ENCODE results near the gene FOXP1. TPM values are rescaled to one million over a fixed set of nuclear protein-coding genes. Genes with fewer than 3 reads are reported as not detected.

Gene FOXP1
- total RNA-seq, 2 experiments from 2014 or later = 108 to 153 TPM

DNA sequence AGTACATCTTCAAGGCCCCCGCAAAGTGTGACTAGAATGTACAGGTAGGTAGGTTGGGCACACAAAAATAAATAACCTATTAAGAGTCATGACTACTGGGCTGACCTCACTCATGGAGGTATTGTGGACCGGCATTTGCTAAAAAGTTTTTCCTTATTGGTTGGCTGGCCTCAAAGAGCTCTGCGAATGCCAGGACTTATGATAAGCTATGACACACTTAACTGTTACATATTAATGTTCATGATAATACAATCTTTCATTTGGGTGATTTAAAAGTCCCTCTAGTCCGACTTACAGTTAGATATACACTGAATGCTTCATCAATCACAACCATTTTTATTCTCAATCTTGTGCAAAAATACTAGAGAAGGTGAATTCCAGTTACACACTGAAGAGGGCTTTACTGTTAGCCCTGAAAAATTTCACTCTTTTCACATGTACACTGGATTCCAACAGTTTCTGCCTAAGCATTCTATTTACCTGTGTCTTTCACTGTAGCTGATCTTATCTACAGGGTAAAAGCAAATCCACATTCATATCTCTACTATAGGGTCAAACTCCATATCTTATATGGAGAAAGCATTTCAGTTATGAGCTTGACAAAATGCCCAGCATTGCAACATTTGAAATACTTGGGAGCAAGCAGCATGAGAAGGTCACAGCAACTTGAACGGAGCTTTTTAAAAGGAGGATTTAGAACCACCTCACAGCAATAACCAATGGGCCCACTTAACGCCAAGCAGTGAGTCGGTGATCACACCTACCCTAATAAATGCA is 329.1 kb downstream of the FOXP1 start:
- ChIA-PET POLR2A (no interaction called here), CTCF (interaction anchor here (0.5 to 2.9 kb wide), 3 partner anchors 10 to 263 kb away, joined by 3 to 10 read pairs (median 3); no protein-coding TSS in a partner anchor)
- peaks cover 80% of the 10 kb centered on the region for H3K4me1 Mint-ChIP-seq
- peaks cover 3% of the 10 kb centered on the region for H3K9me3 Mint-ChIP-seq (ENCODE audit: low read depth)
- no peak for ATAC-seq
- DNase-seq = no peak
- no peaks in the 10 kb centered on the region for H3K27me3 Mint-ChIP-seq
- intact Hi-C loops (cut with DNase I, micrococcal nuclease) = no loop called here
- H3K36me3 Mint-ChIP-seq (ENCODE audit: low read depth) = peaks cover 44% of the 10 kb centered on the region
- peak overlapping the region; percentile 1 for H3K27ac Mint-ChIP-seq
- H3K4me3 Mint-ChIP-seq = no peak overlapping the region

- no peak for DNase-seq
- intact Hi-C loops (cut with DNase I, micrococcal nuclease) = no loop called here
- POLR2A ChIA-PET = no interaction called here
- Mint-ChIP-seq H3K27ac (peak overlapping the region; percentile 13), H3K4me3 (no peak overlapping the region), H3K36me3 (ENCODE audit: low read depth) (peaks cover 37% of the 10 kb centered on the region), H3K9me3 (ENCODE audit: low read depth) (peaks cover 3% of the 10 kb centered on the region), H3K4me1 (peaks cover 76% of the 10 kb centered on the region), H3K27me3 (no peaks in the 10 kb centered on the region)
- ATAC-seq = no peak
- CTCF ChIA-PET = interaction anchor here (1.5 to 2.9 kb wide), 2 partner anchors 10 to 44 kb away, joined by 4 to 10 read pairs; no protein-coding TSS in a partner anchor
Measured at GRCh38 chr3:71253169-71253568, 330.4 kb downstream of the FOXP1 start.

DNA sequence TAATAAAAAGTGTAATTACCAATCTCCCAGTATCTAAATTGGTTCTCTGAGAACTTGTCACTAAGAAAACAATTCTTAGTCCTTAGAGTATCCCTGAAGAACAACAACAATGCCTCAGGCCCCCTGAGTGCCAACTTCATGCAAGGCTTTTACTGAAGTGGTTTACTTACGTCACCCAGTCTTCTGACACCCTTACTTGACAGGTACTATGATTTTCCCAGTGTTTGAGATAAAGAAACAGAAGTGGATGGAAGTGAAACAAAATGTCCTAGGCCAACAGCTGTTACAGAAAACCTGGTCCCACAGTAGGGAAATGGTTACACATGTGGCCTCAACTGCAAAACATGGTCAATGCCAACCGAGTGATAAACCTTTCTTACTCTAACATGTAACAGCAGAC is 331.1 kb downstream of the FOXP1 start:
- H3K4me1 Mint-ChIP-seq = peaks cover 76% of the 10 kb centered on the region
- H3K36me3 Mint-ChIP-seq (ENCODE audit: low read depth) = peaks cover 35% of the 10 kb centered on the region
- H3K27ac Mint-ChIP-seq = peak overlapping the region; percentile 14
- CTCF ChIA-PET = interaction anchor here (1.4 to 2.9 kb wide), 3 partner anchors 10 to 45 kb away, joined by 4 to 10 read pairs (median 6); no protein-coding TSS in a partner anchor
- POLR2A ChIA-PET = no interaction called here
- H3K27me3 Mint-ChIP-seq = no peaks in the 10 kb centered on the region
- no peak overlapping the region for H3K4me3 Mint-ChIP-seq
- ATAC-seq (no peak), DNase-seq (no peak)
- intact Hi-C loops (cut with DNase I, micrococcal nuclease) = no loop called here
- H3K9me3 Mint-ChIP-seq (ENCODE audit: low read depth) = peaks cover 3% of the 10 kb centered on the region

GRCh38 chr3:71251156-71251775 is 332.3 kb downstream of the FOXP1 start:
- Mint-ChIP-seq H3K27ac (peak overlapping the region; percentile 15), H3K9me3 (ENCODE audit: low read depth) (peaks cover 3% of the 10 kb centered on the region), H3K27me3 (no peaks in the 10 kb centered on the region), H3K4me1 (peaks cover 78% of the 10 kb centered on the region), H3K36me3 (ENCODE audit: low read depth) (peaks cover 27% of the 10 kb centered on the region), H3K4me3 (no peak overlapping the region)
- DNase-seq (no peak), ATAC-seq (peak; percentile 35)
- POLR2A ChIA-PET = interaction anchor here (0.5 kb wide), 1 partner anchor 194 kb away, joined by 6 read pairs; no protein-coding TSS in a partner anchor
- CTCF ChIA-PET = interaction anchor here (0.6 to 1.4 kb wide), 3 partner anchors 9 to 247 kb away, joined by 3 to 6 read pairs (median 3); no protein-coding TSS in a partner anchor
- intact Hi-C loops (cut with DNase I, micrococcal nuclease) = no loop called here

GRCh38 chr3:71250026-71250425 is 333.5 kb downstream of the FOXP1 start:
- ATAC-seq = no peak
- intact Hi-C loops (cut with DNase I, micrococcal nuclease) = no loop called here

GRCh38 chr3:71247958-71248335 is 335.6 kb downstream of the FOXP1 start:
- ChIA-PET CTCF (interaction anchor here (0.6 to 1.7 kb wide), 2 partner anchors 10 to 18 kb away, joined by 3 to 6 read pairs; no protein-coding TSS in a partner anchor), POLR2A (no interaction called here)
- peaks cover 74% of the 10 kb centered on the region for H3K4me1 Mint-ChIP-seq
- no peak for DNase-seq
- intact Hi-C loops (cut with DNase I, micrococcal nuclease) = no loop called here
- H3K9me3 Mint-ChIP-seq (ENCODE audit: low read depth) = peaks cover 3% of the 10 kb centered on the region
- H3K27ac Mint-ChIP-seq = no peak overlapping the region
- no peak overlapping the region for H3K4me3 Mint-ChIP-seq
- ATAC-seq = no peak
- H3K36me3 Mint-ChIP-seq (ENCODE audit: low read depth) = peaks cover 16% of the 10 kb centered on the region
- no peaks in the 10 kb centered on the region for H3K27me3 Mint-ChIP-seq

More at GRCh38 chr3:71250026-71250425, 333.5 kb downstream of the FOXP1 start:
- POLR2A ChIA-PET = interaction anchor here (0.6 kb wide), 1 partner anchor 241 kb away, joined by 6 read pairs; no protein-coding TSS in a partner anchor
- peaks cover 27% of the 10 kb centered on the region for H3K36me3 Mint-ChIP-seq (ENCODE audit: low read depth)
- no peak overlapping the region for H3K4me3 Mint-ChIP-seq
- DNase-seq = no peak
- CTCF ChIA-PET = interaction anchor here (0.5 to 0.7 kb wide), 2 partner anchors 8 to 191 kb away, joined by 3 read pairs; no protein-coding TSS in a partner anchor
- peak overlapping the region; percentile 33 for H3K27ac Mint-ChIP-seq
- peaks cover 74% of the 10 kb centered on the region for H3K4me1 Mint-ChIP-seq
- H3K9me3 Mint-ChIP-seq (ENCODE audit: low read depth) = peaks cover 3% of the 10 kb centered on the region
- H3K27me3 Mint-ChIP-seq = no peaks in the 10 kb centered on the region

- intact Hi-C loops (cut with DNase I, micrococcal nuclease) = no loop called here
- Mint-ChIP-seq H3K4me3 (no peak overlapping the region), H3K9me3 (ENCODE audit: low read depth) (peaks cover 3% of the 10 kb centered on the region), H3K27me3 (no peaks in the 10 kb centered on the region), H3K4me1 (peaks cover 74% of the 10 kb centered on the region), H3K36me3 (ENCODE audit: low read depth) (peaks cover 14% of the 10 kb centered on the region), H3K27ac (no peak overlapping the region)
- ChIA-PET POLR2A (no interaction called here), CTCF (interaction anchor here (1.7 kb wide), 1 partner anchor 10 kb away, joined by 6 read pairs; no protein-coding TSS in a partner anchor)
- no peak for DNase-seq
- peak; percentile 67 for ATAC-seq
Measured at GRCh38 chr3:71247221-71247957, 336.1 kb downstream of the FOXP1 start.

GRCh38 chr3:71245971-71246880 is 337.3 kb downstream of the FOXP1 start:
- H3K4me1 Mint-ChIP-seq = peaks cover 68% of the 10 kb centered on the region
- intact Hi-C loops (cut with DNase I, micrococcal nuclease) = no loop called here
- POLR2A ChIA-PET = interaction anchor here (0.8 kb wide), 1 partner anchor 24 kb away, joined by 3 read pairs; no protein-coding TSS in a partner anchor
- CTCF ChIA-PET = interaction anchor here (2.2 kb wide), 1 partner anchor 14 kb away, joined by 4 read pairs; no protein-coding TSS in a partner anchor
- H3K36me3 Mint-ChIP-seq (ENCODE audit: low read depth) = peaks cover 9% of the 10 kb centered on the region
- no peak for ATAC-seq
- no peak overlapping the region for H3K27ac Mint-ChIP-seq
- no peak for DNase-seq
- H3K27me3 Mint-ChIP-seq = no peaks in the 10 kb centered on the region
- no peaks in the 10 kb centered on the region for H3K9me3 Mint-ChIP-seq (ENCODE audit: low read depth)
- H3K4me3 Mint-ChIP-seq = no peak overlapping the region

DNA sequence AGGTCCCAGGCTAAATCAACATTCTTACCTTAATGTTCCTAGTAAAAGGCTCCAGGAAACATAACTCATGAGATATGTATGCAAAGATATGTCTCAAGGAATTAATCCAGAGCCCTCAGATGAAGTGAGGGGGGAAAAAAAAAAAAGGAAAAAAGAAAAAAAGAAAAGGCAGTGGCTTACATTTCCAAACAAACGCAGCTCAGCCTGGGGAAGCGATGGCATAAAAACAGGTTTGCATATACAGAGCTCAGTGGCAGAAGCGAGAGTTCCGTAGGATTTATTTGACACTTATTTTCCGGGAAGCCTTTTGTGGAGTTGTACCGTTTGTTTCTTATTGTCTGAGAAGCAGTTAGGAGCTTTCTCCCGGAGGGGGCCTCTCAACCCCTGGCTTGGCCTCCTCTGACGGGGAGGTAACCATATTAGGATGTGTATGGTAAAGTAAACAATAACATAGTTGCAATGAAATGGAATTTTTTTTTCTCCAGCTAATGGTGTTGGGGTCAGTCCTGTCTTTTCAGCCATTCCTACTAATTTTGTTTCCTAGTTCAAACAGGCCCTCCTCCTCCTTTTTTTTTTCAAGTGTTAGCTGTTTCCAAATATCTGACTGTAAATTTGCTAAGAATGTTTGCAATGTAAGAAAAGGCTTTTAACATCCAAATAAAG is 338.6 kb downstream of the FOXP1 start:
- DNase-seq (no peak), ATAC-seq (no peak)
- no peaks in the 10 kb centered on the region for H3K9me3 Mint-ChIP-seq (ENCODE audit: low read depth)
- H3K4me3 Mint-ChIP-seq = no peak overlapping the region
- H3K4me1 Mint-ChIP-seq = peaks cover 67% of the 10 kb centered on the region
- H3K27ac Mint-ChIP-seq = peak overlapping the region; percentile 53
- intact Hi-C loops (cut with DNase I, micrococcal nuclease) = no loop called here
- ChIA-PET CTCF (interaction anchor here (0.6 to 2.2 kb wide), 2 partner anchors 12 to 122 kb away, joined by 4 read pairs; no protein-coding TSS in a partner anchor), POLR2A (no interaction called here)
- H3K27me3 Mint-ChIP-seq = no peaks in the 10 kb centered on the region
- H3K36me3 Mint-ChIP-seq (ENCODE audit: low read depth) = peaks cover 9% of the 10 kb centered on the region

All from activated CD4-positive, alpha-beta T cell treated with anti-CD3 and anti-CD28 coated beads for 36 hours (primary cell).